Peyer's patch (tissue), 4 donors: ENCODE data around the gene PTPN3.

ENCODE experiments used
- CTCF ChIP-seq, 6 experiments: fragments of 450-650 bp in 4 of 6; fragments of 200-600 bp in 2 of 6; sonication (generic) in 1 of 6; IDR thresholded peaks; one replicate each; pipeline ENCODE4 v1.5.1; 2017 to 2019; ENCODE audit warnings: antibody characterized with exemption in 6 of 6, mild to moderate bottlenecking in 3 of 6, moderate library complexity in 1 of 6
- POLR2A ChIP-seq, 2 donors: fragments of 450-650 bp; IDR thresholded peaks; one replicate each; pipeline ENCODE4 v1.5.1; 2017; ENCODE audit warnings: antibody characterized with exemption in 2 of 2, mild to moderate bottlenecking in 2 of 2, moderate library complexity in 2 of 2

GRCh38 chr9:109403766-109404320 is 94.3 kb downstream of the PTPN3 start:
- TF ChIP-seq CTCF (IDR thresholded peaks at IDR 0.05): no peak
- no peak for TF ChIP-seq POLR2A (IDR thresholded peaks at IDR 0.05)
